B cell (primary cell): ENCODE results near the gene XXYLT1. TPM values are rescaled to one million over a fixed set of nuclear protein-coding genes. Genes with fewer than 3 reads are reported as not detected.

Experiments used
- ATAC-seq: fragments of 200-7000 bp; cut with Tn5 transposase; one replicate; pipeline ENCODE4 v1.10.0; 2021; ENCODE audit warnings: low read depth, mild to moderate bottlenecking, moderate number of reproducible peaks, moderate library complexity
- CTCF ChIA-PET: fragments of 350-600 bp; sonication (Branson Sonifier 250); formaldehyde crosslinking; loops from one replicate; lab custom pipeline; 2021; ENCODE audit warnings: antibody characterized with exemption, inconsistent platforms; lab: Charles Lee
- POLR2A ChIA-PET: fragments of 350-600 bp; sonication (Branson Sonifier 250); formaldehyde crosslinking; loops from one replicate; lab custom pipeline; 2021; ENCODE audit warnings: antibody characterized with exemption; lab: Charles Lee
- DNase-seq: peaks from one replicate; pipeline ENCODE4 v3.0.0; 2013
- H2AFZ ChIP-seq: 2 replicates; pipeline ENCODE4 v1.6.1; 2012; ENCODE audit warnings: mild to moderate bottlenecking, low read depth, low read length; ENCODE audit not compliant: insufficient read depth, poor library complexity, severe bottlenecking
- H3K27ac ChIP-seq, 2 donors: 1 replicate in 1 of 2; 2 replicates in 1 of 2; pipeline ENCODE4 v1.5.1; 2012 to 2013; ENCODE audit warnings: low read length in 2 of 2, mild to moderate bottlenecking in 2 of 2, moderate library complexity in 1 of 2
- H3K27me3 ChIP-seq, 4 experiments: fragments of 200-600 bp in 1 of 4; sonication (generic) in 1 of 4; replicated peaks in 1 of 4; 1 replicate in 2 of 4; 2 replicates in 2 of 4; pipeline versions ENCODE4 v1.6.1 to v1.7.0; 2013 to 2016; ENCODE audit warnings: low read length in 3 of 4, mild to moderate bottlenecking in 2 of 4, mixed read lengths in 1 of 4, moderate library complexity in 1 of 4; ENCODE audit not compliant: insufficient read depth in 4 of 4, control insufficient read depth in 3 of 4; ENCODE audit errors: control extremely low read depth in 1 of 4
- H3K36me3 ChIP-seq, 2 experiments: replicated peaks in 1 of 2; 1 replicate in 1 of 2; 2 replicates in 1 of 2; pipeline versions ENCODE4 v1.6.1 to v1.7.1; 2013; ENCODE audit warnings: low read length in 1 of 2; ENCODE audit not compliant: insufficient read depth in 2 of 2, control insufficient read depth in 1 of 2; ENCODE audit errors: control extremely low read depth in 1 of 2, extremely low read depth in 1 of 2
- H3K4me1 ChIP-seq, 2 donors: fragments of 200-600 bp in 1 of 2; sonication (generic) in 1 of 2; 1 replicate in 1 of 2; 2 replicates in 1 of 2; pipeline versions ENCODE4 v1.5.1 to v1.6.1; 2013 to 2017; ENCODE audit warnings: low read length in 2 of 2; ENCODE audit not compliant: control insufficient read depth in 2 of 2, insufficient read depth in 2 of 2
- H3K4me2 ChIP-seq: replicated peaks from 2 replicates; pipeline ENCODE3; 2012; ENCODE audit warnings: mild to moderate bottlenecking, low read depth, low read length; ENCODE audit not compliant: poor library complexity, severe bottlenecking
- H3K4me3 ChIP-seq, 5 experiments: fragments of 200-600 bp in 1 of 5; sonication (generic) in 1 of 5; 1 replicate in 3 of 5; 2 replicates in 2 of 5; pipeline versions ENCODE4 v1.5.1 to v1.7.0; 2011 to 2016; ENCODE audit warnings: low read length in 4 of 5, mild to moderate bottlenecking in 4 of 5, low read depth in 2 of 5, control low read depth in 1 of 5, moderate library complexity in 1 of 5; ENCODE audit not compliant: insufficient read depth in 1 of 5; ENCODE audit errors: control extremely low read depth in 1 of 5, extremely low read depth in 1 of 5
- H3K79me2 ChIP-seq: fragments of 200-600 bp; sonication (generic); one replicate; pipeline ENCODE4 v1.6.0; 2016; ENCODE audit warnings: low read length; ENCODE audit not compliant: control insufficient read depth, insufficient read depth
- H3K9ac ChIP-seq: fragments of 200-600 bp; sonication (generic); 2 replicates; pipeline ENCODE4 v1.6.1; 2017; ENCODE audit warnings: mild to moderate bottlenecking, low read length, moderate library complexity
- H3K9me3 ChIP-seq, 3 donors: one replicate each; pipeline versions ENCODE4 v1.6.1 to v1.7.1; 2013; ENCODE audit warnings: low read length in 2 of 3; ENCODE audit not compliant: control insufficient read depth in 2 of 3, insufficient read depth in 1 of 3; ENCODE audit errors: control extremely low read depth in 1 of 3
- H4K20me1 ChIP-seq: 2 replicates; pipeline ENCODE4 v1.6.0; 2012; ENCODE audit warnings: mild to moderate bottlenecking, low read length; ENCODE audit not compliant: insufficient read depth, control insufficient read depth, poor library complexity, severe bottlenecking
- H3K27ac Mint-ChIP-seq: one replicate; pipeline ENCODE4 v1.8.0; 2021; ENCODE audit warnings: mixed read lengths
- H3K27me3 Mint-ChIP-seq: one replicate; pipeline ENCODE4 v1.8.0; 2021; ENCODE audit warnings: mixed read lengths
- H3K4me1 Mint-ChIP-seq: one replicate; pipeline ENCODE4 v1.8.0; 2021; ENCODE audit warnings: mixed read lengths
- H3K4me3 Mint-ChIP-seq: one replicate; pipeline ENCODE4 v1.8.0; 2021; ENCODE audit warnings: mixed read lengths
- H3K9me3 Mint-ChIP-seq: one replicate; pipeline ENCODE4 v1.8.0; 2022; ENCODE audit warnings: mixed read lengths; ENCODE audit not compliant: insufficient read depth
- CTCF ChIP-seq: fragments of 200-600 bp; IDR thresholded peaks from one replicate; pipeline ENCODE4 v1.8.0; 2022; ENCODE audit warnings: antibody characterized with exemption, mild to moderate bottlenecking
- EZH2 ChIP-seq: IDR thresholded peaks from 2 replicates; pipeline ENCODE4 v1.6.1; 2012; ENCODE audit warnings: borderline replicate concordance, low read depth, mild to moderate bottlenecking, moderate library complexity, low read length; ENCODE audit not compliant: insufficient read depth, poor library complexity, severe bottlenecking
- WGBS: methylation state at CpG from one replicate; pipeline ENCODE4 v1.1.5; 2013; ENCODE audit warnings: missing lambda C conversion rate; ENCODE audit not compliant: insufficient coverage; 5-methylcytosine and 5-hydroxymethylcytosine counted together
- intact Hi-C: fragments of 100-400 bp; cut with micrococcal nuclease; formaldehyde crosslinking; loops from one replicate; pipeline ENCODE4 v1.10.0; 2022
- polyA plus RNA-seq: library from polyadenylated mRNA; depleted of rRNA; stranded (reverse); fragments of >200 nt; gene quantifications from 2 replicates; pipeline ENCODE4 v1.2.3, GENCODE V29; 2012
- total RNA-seq, 2 donors: library from RNA; stranded (reverse); fragments of 120-200 nt in 1 of 2; gene quantifications; 1 replicate in 1 of 2; 2 replicates in 1 of 2; pipeline versions ENCODE4 v1.2.3 to v1.2.4, GENCODE V29; 2013 to 2022

Gene XXYLT1
- total and polyA plus RNA-seq, 2 donors (not counting 1 experiment from before 2014, with no cell fraction given), result 2.6 to 11.2 TPM

- ChIA-PET POLR2A (no interaction called here), CTCF (interaction anchor here (0.8 to 1.4 kb wide), 5 partner anchors 9 to 433 kb away, joined by 3 to 8 read pairs (median 3); no protein-coding TSS in a partner anchor)
- Mint-ChIP-seq H3K27ac (no peak overlapping the region), H3K27me3 (no peaks in the 10 kb centered on the region), H3K4me3 (no peak overlapping the region), H3K9me3 (no peaks in the 10 kb centered on the region), H3K4me1 (peaks cover 9% of the 10 kb centered on the region)
- Histone ChIP-seq H3K27ac (no peak overlapping the region), H4K20me1 (no peaks in the 10 kb centered on the region), H3K36me3 (no peaks in the 10 kb centered on the region), H3K4me1 (peaks cover 0 to 10% of the 10 kb centered on the region in 2 donors), H3K9me3 (no peaks in the 10 kb centered on the region), H3K4me3 (no peak overlapping the region), H3K4me2 (no peak overlapping the region), H2AFZ (no peak overlapping the region), H3K79me2 (no peaks in the 10 kb centered on the region), H3K27me3 (no peaks in the 10 kb centered on the region), H3K9ac (no peak overlapping the region)
- no peak for TF ChIP-seq EZH2
- TF ChIP-seq CTCF, result no peak
- intact Hi-C loops, result no loop called here
- 94% methylated on average over 22 of the region's 24 CpGs for WGBS
- no peak for ATAC-seq
- no peak for DNase-seq
Measured at GRCh38 chr3:195115600-195116406, 155.2 kb downstream of the XXYLT1 start.
